Panc1 (cell line): ENCODE data around the gene CCZ1. TPM values are rescaled to one million over a fixed set of nuclear protein-coding genes. Genes with fewer than 3 reads are reported as not detected.
"Not testable (repeated sequence)": the region's sequence is repeated elsewhere in the genome, so short reads cannot be mapped to it uniquely, and the experiment has no call there.

Source experiments
- ATAC-seq: fragments of 200-7000 bp; cut with Tn5 transposase; 2 replicates; pipeline ENCODE4 v1.9.1; 2020; ENCODE audit warnings: mild to moderate bottlenecking, moderate library complexity
- BruUV-seq: library from RNA; stranded (reverse); fragments of 400-500 nt; replicated peaks from 2 replicates; lab custom pipeline; 2021; lab: Mats Ljungman, UMichigan
- CTCF ChIA-PET: fragments of 300-600 bp; sonication (Branson Sonifier 250); formaldehyde crosslinking; loops from one replicate; lab custom pipeline; 2022; ENCODE audit warnings: antibody characterized with exemption; lab: Charles Lee
- POLR2A ChIA-PET: fragments of 300-600 bp; sonication (Branson Sonifier 250); formaldehyde crosslinking; loops from one replicate; lab custom pipeline; 2022; ENCODE audit warnings: antibody characterized with exemption; lab: Charles Lee
- DNase-seq: peaks from one replicate; pipeline ENCODE4 v3.0.0-alpha.2; 2010; ENCODE audit warnings: low read depth, low spot score
- H3K27ac ChIP-seq: 2 replicates; pipeline ENCODE4 v1.5.1; 2011; ENCODE audit warnings: mild to moderate bottlenecking, low read length, inconsistent platforms
- H3K27me3 ChIP-seq: fragments of 200-500 bp; sonication (Bioruptor generic); 2 replicates; pipeline ENCODE4 v1.6.0; 2014; ENCODE audit warnings: low read length, inconsistent platforms; ENCODE audit not compliant: control insufficient read depth, insufficient read depth
- H3K36me3 ChIP-seq: fragments of 200-500 bp; sonication (Bioruptor generic); 2 replicates; pipeline ENCODE4 v1.5.1; 2014; ENCODE audit warnings: inconsistent platforms, mild to moderate bottlenecking, low read length, moderate library complexity; ENCODE audit not compliant: control insufficient read depth, insufficient read depth
- H3K4me1 ChIP-seq: 2 replicates; pipeline ENCODE4 v1.5.1; 2011; ENCODE audit warnings: inconsistent platforms, mild to moderate bottlenecking, low read length, moderate library complexity; ENCODE audit not compliant: control insufficient read depth, insufficient read depth
- H3K4me3 ChIP-seq, 2 experiments: 2 replicates each; pipeline ENCODE4 v1.5.1; 2011 to 2012; ENCODE audit warnings: low read depth in 2 of 2, low read length in 2 of 2, mild to moderate bottlenecking in 2 of 2, inconsistent platforms in 1 of 2, moderate library complexity in 1 of 2
- H3K9me3 ChIP-seq: fragments of 200-500 bp; sonication (Bioruptor generic); 2 replicates; pipeline ENCODE4 v1.5.1; 2014; ENCODE audit warnings: low read depth, mild to moderate bottlenecking, inconsistent platforms, low read length, moderate library complexity; ENCODE audit not compliant: control insufficient read depth, insufficient read depth
- in situ Hi-C: cut with HindIII; loops from 2 replicates; pipeline ENCODE4 v1.10.0; 2016; ENCODE audit warnings: low sequenced_read_pairs, low pct_unique_long_range_greater_than_20kb
- intact Hi-C: fragments of 100-400 bp; cut with micrococcal nuclease; formaldehyde crosslinking; loops from one replicate; pipeline ENCODE4 v1.10.0; 2022; ENCODE audit not compliant: unreplicated experiment
- total RNA-seq: library from RNA; stranded (reverse); gene quantifications from one replicate; pipeline ENCODE4 v1.2.1, GENCODE V29; 2021; ENCODE audit not compliant: unreplicated experiment

Gene CCZ1
- total RNA-seq, 1 experiment from 2014 or later = 128 TPM

- ATAC-seq, H3K27me3 ChIP-seq, H3K36me3 ChIP-seq, CTCF ChIA-PET, POLR2A ChIA-PET, in situ Hi-C loops, BruUV-seq, DNase-seq, intact Hi-C loops, H3K27ac ChIP-seq, H3K9me3 ChIP-seq, H3K4me1 ChIP-seq: not testable (repeated sequence)
- peak overlapping the region in 1 of 2 experiments; percentile 53; a peak in 2 of 4 replicates for H3K4me3 ChIP-seq
These were observed 1.1 kb upstream of the CCZ1 start for GRCh38 chr7:5897369-5897919.

- BruUV-seq, POLR2A ChIA-PET, H3K27me3 ChIP-seq, H3K9me3 ChIP-seq, H3K4me1 ChIP-seq, in situ Hi-C loops, intact Hi-C loops, H3K4me3 ChIP-seq, DNase-seq, ATAC-seq, H3K27ac ChIP-seq, H3K36me3 ChIP-seq: not testable (repeated sequence)
- CTCF ChIA-PET = interaction anchor here (0.6 kb wide), 1 partner anchor 24 kb away, joined by 9 read pairs; no protein-coding TSS in a partner anchor
These were observed 4.5 kb downstream of the CCZ1 start for GRCh38 chr7:5903002-5903401.

GRCh38 chr7:5904726-5905125 lies 6.2 kb downstream of the CCZ1 start:
- H3K36me3 ChIP-seq, in situ Hi-C loops, H3K27ac ChIP-seq, H3K4me1 ChIP-seq, DNase-seq, BruUV-seq, H3K9me3 ChIP-seq, ATAC-seq, CTCF ChIA-PET, H3K4me3 ChIP-seq, intact Hi-C loops, POLR2A ChIA-PET, H3K27me3 ChIP-seq: not testable (repeated sequence)

- CTCF ChIA-PET, H3K36me3 ChIP-seq, H3K27me3 ChIP-seq, in situ Hi-C loops, H3K27ac ChIP-seq, H3K4me1 ChIP-seq, POLR2A ChIA-PET, H3K4me3 ChIP-seq, ATAC-seq, DNase-seq, intact Hi-C loops, BruUV-seq, H3K9me3 ChIP-seq: not testable (repeated sequence)
These were observed 10.3 kb downstream of the CCZ1 start for GRCh38 chr7:5908835-5909234.

GRCh38 chr7:5916529-5916928 lies 18.0 kb downstream of the CCZ1 start:
- POLR2A ChIA-PET, H3K9me3 ChIP-seq, H3K36me3 ChIP-seq, H3K27me3 ChIP-seq, H3K4me1 ChIP-seq, ATAC-seq, H3K27ac ChIP-seq, intact Hi-C loops, DNase-seq, BruUV-seq, in situ Hi-C loops, CTCF ChIA-PET, H3K4me3 ChIP-seq: not testable (repeated sequence)

GRCh38 chr7:5924180-5924579 lies 25.6 kb downstream of the CCZ1 start:
- intact Hi-C loops, H3K9me3 ChIP-seq, POLR2A ChIA-PET, BruUV-seq, H3K27me3 ChIP-seq, H3K27ac ChIP-seq, ATAC-seq, H3K4me1 ChIP-seq, CTCF ChIA-PET, in situ Hi-C loops, H3K36me3 ChIP-seq, H3K4me3 ChIP-seq, DNase-seq: not testable (repeated sequence)

GRCh38 chr7:5924630-5925029 lies 26.1 kb downstream of the CCZ1 start:
- H3K27ac ChIP-seq, intact Hi-C loops, ATAC-seq, H3K27me3 ChIP-seq, H3K4me3 ChIP-seq, H3K36me3 ChIP-seq, CTCF ChIA-PET, DNase-seq, in situ Hi-C loops, BruUV-seq, POLR2A ChIA-PET, H3K4me1 ChIP-seq, H3K9me3 ChIP-seq: not testable (repeated sequence)
